ENCODE results near the gene MRPL45.

GRCh38 chr17:38332735-38333134 is 35.8 kb downstream of the MRPL45 start:
- TF ChIP-seq CTCF (IDR thresholded peaks at IDR 0.05; ENCODE audit: low read depth, low read length) (no peak), EZH2phosphoT487 (IDR thresholded peaks at IDR 0.05; ENCODE audit: low read depth) (no peak)

All from OCI-LY3 (cell line).